Upper lobe of right lung (tissue), 1 donor: ENCODE measurements around the gene PRKN. TPM values are rescaled to one million over a fixed set of nuclear protein-coding genes. Genes with fewer than 3 reads are reported as not detected.

Experiments used
- ATAC-seq: fragments of 200-7000 bp; cut with Tn5 transposase; one replicate; pipeline ENCODE4 v1.9.1; 2020; ENCODE audit warnings: mild to moderate bottlenecking, moderate library complexity
- DNase-seq: peaks from one replicate; pipeline ENCODE4 v3.0.0-alpha.2; 2020
- H3K27ac ChIP-seq: fragments of 200-600 bp; one replicate; pipeline ENCODE4 v1.8.0; 2022
- H3K27me3 ChIP-seq: fragments of 200-600 bp; one replicate; pipeline ENCODE4 v1.8.0; 2022; ENCODE audit warnings: mild to moderate bottlenecking
- H3K36me3 ChIP-seq: fragments of 200-600 bp; one replicate; pipeline ENCODE4 v1.8.0; 2022
- H3K4me1 ChIP-seq: fragments of 200-600 bp; one replicate; pipeline ENCODE4 v1.8.0; 2022
- H3K4me3 ChIP-seq: fragments of 200-600 bp; one replicate; pipeline ENCODE4 v1.8.0; 2022; ENCODE audit warnings: mild to moderate bottlenecking
- H3K9me3 ChIP-seq: fragments of 200-600 bp; one replicate; pipeline ENCODE4 v1.8.0; 2022
- intact Hi-C: fragments of 100-400 bp; cut with DNase I; formaldehyde crosslinking; loops from one replicate; pipeline ENCODE4 v1.11.0; 2022
- total RNA-seq: library from RNA; stranded (reverse); fragmentation: NEBNext Ultra II Directional; extraction: Animal tissue kit (Norgen Biotek cat#: 25700); gene quantifications from one replicate; pipeline ENCODE4 v1.2.1, GENCODE V29; 2021
- TF ChIP-seq, protein P1 (sequence below): fragments of 200-600 bp; IDR thresholded peaks from one replicate; pipeline ENCODE4 v1.8.0; 2022; ENCODE audit warnings: antibody characterized with exemption
- donor health status: DM: no; HTN: yes; CAD: no; lungs with severe emphysema.

Gene PRKN
- total RNA-seq, 1 donor from 2014 or later = 2.7 TPM

- TF ChIP-seq, protein P1, sequence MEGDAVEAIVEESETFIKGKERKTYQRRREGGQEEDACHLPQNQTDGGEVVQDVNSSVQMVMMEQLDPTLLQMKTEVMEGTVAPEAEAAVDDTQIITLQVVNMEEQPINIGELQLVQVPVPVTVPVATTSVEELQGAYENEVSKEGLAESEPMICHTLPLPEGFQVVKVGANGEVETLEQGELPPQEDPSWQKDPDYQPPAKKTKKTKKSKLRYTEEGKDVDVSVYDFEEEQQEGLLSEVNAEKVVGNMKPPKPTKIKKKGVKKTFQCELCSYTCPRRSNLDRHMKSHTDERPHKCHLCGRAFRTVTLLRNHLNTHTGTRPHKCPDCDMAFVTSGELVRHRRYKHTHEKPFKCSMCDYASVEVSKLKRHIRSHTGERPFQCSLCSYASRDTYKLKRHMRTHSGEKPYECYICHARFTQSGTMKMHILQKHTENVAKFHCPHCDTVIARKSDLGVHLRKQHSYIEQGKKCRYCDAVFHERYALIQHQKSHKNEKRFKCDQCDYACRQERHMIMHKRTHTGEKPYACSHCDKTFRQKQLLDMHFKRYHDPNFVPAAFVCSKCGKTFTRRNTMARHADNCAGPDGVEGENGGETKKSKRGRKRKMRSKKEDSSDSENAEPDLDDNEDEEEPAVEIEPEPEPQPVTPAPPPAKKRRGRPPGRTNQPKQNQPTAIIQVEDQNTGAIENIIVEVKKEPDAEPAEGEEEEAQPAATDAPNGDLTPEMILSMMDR = no peak
- no peak overlapping the region for H3K27ac ChIP-seq
- H3K36me3 ChIP-seq = no peaks in the 10 kb centered on the region
- H3K4me1 ChIP-seq = no peaks in the 10 kb centered on the region
- no peaks in the 10 kb centered on the region for H3K9me3 ChIP-seq
- ATAC-seq (no peak), DNase-seq (no peak)
- intact Hi-C loops = no loop called here
- no peak overlapping the region for H3K4me3 ChIP-seq
- H3K27me3 ChIP-seq = no peaks in the 10 kb centered on the region
Measured at GRCh38 chr6:161745128-161745527, 982.4 kb downstream of the PRKN start.

GRCh38 chr6:161744211-161745067, 983.1 kb downstream of the PRKN start:
- no peaks in the 10 kb centered on the region for H3K36me3 ChIP-seq
- TF ChIP-seq, protein P1 = no peak

DNA sequence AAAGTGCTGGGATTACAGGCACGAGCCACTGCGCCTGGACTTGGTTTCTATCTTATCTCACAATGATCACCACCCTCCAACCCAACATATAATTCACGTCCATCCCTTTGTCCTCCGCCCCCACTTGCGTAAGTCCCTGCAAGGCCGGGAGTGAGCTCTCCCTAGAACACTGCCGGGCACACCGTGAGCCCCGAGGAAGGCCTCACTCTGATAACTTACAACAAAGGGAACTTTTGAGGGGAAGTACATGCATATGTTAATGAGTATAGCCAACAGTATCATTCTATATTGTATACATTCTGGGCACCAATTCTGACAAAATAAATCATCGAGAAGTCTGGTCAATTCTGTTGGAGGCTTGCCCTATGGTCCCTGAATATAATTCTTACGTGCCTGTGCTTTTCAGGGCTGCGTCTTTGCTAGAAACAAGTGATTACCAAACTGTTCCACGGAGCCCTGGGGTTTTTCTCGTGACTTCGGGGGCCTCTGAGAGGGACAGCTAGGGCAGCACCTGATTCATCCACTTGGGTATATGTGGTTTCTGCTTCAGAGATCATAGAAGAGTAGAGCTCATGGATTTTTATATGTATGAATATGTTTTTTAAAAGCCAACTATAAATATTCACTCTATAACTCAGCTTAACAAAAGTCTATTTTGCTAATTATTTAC, 983.9 kb downstream of the PRKN start:
- no peaks in the 10 kb centered on the region for H3K4me1 ChIP-seq
- H3K27ac ChIP-seq = no peak overlapping the region
- H3K4me3 ChIP-seq = no peak overlapping the region
- H3K9me3 ChIP-seq = no peaks in the 10 kb centered on the region
- ATAC-seq (no peak), DNase-seq (no peak)
- intact Hi-C loops = no loop called here
- TF ChIP-seq, protein P1 = no peak
- no peaks in the 10 kb centered on the region for H3K36me3 ChIP-seq
- no peaks in the 10 kb centered on the region for H3K27me3 ChIP-seq

More at GRCh38 chr6:161744211-161745067, 983.1 kb downstream of the PRKN start:
- Histone ChIP-seq H3K9me3 (no peaks in the 10 kb centered on the region), H3K4me3 (no peak overlapping the region), H3K27ac (no peak overlapping the region), H3K27me3 (no peaks in the 10 kb centered on the region), H3K4me1 (no peaks in the 10 kb centered on the region)
- intact Hi-C loops = no loop called here
- DNase-seq = no peak
- ATAC-seq = no peak

GRCh38 chr6:161740486-161740885, 987.1 kb downstream of the PRKN start:
- no peaks in the 10 kb centered on the region for H3K36me3 ChIP-seq
- H3K27ac ChIP-seq = no peak overlapping the region
- ATAC-seq = no peak
- H3K27me3 ChIP-seq = no peaks in the 10 kb centered on the region
- TF ChIP-seq, protein P1 = no peak
- H3K4me1 ChIP-seq = no peaks in the 10 kb centered on the region
- no peak overlapping the region for H3K4me3 ChIP-seq
- no peak for DNase-seq
- no peaks in the 10 kb centered on the region for H3K9me3 ChIP-seq
- intact Hi-C loops = no loop called here

DNA sequence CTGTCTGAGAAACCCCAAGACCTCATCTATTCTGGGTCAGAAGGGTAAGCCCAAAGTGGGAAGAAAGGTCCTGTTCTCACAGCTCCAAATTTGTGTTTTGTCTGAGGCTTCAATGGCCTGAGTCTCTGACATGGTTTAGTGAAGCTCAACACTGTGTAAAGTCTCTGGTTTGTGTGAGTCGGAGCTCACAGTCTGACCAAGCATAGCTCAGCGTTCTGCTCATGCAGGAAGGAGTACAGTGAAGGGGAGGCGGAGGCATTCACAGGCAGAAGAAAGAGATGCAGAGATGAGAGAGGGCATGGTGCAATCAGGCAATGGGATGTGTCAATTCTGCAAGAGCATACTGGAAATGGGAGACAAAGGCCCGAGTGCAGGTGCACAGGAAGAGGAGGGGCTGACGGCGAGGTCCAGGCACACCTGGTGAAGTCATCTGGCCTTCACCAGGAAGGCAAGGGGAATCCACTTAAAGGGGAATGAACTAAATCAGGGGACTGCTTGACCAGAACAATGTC, 990.7 kb downstream of the PRKN start:
- ATAC-seq (no peak), DNase-seq (no peak)
- Histone ChIP-seq H3K4me1 (no peaks in the 10 kb centered on the region), H3K27me3 (no peaks in the 10 kb centered on the region), H3K4me3 (no peak overlapping the region), H3K36me3 (no peaks in the 10 kb centered on the region), H3K9me3 (no peaks in the 10 kb centered on the region), H3K27ac (no peak overlapping the region)
- intact Hi-C loops = no loop called here
- TF ChIP-seq, protein P1 = no peak
